CD4-positive, alpha-beta T cell treated with Interleukin-17A for 4 hours (primary cell): Measurements from ENCODE around the gene MCL1.

ENCODE experiments used
- DNase-seq: peaks from one replicate; pipeline ENCODE4 v3.0.0-alpha.2; 2020; ENCODE audit warnings: mixed read lengths

Gene MCL1

GRCh38 chr1:150555198-150555970, 24.0 kb downstream of the MCL1 start:
- no peak for DNase-seq

DNA sequence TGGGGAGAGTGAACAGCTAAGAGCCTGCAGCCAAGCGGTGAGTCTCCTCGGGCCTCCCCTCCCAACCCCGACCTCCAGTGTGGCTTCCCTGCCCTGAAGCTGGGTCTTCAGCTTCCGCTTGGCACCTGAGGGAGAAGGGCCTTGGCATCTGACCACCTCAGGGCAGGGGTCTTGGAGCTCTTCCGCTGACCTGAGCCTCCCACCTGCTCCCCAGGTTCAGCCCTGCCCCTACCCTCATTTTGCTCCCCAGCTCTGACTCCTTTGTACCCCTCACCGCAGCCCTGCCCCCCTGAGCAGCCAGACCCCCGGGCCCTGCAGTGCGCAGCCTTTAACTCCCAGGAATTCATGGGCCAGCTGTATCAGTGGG, 25.3 kb downstream of the MCL1 start:
- no peak for DNase-seq

- no peak for DNase-seq
Measured at GRCh38 chr1:150553392-150554085, 25.9 kb downstream of the MCL1 start.

- DNase-seq: no peak
Measured at GRCh38 chr1:150552911-150553289, 26.5 kb downstream of the MCL1 start.

- DNase-seq: no peak
Measured at GRCh38 chr1:150552128-150552910, 27.1 kb downstream of the MCL1 start.

GRCh38 chr1:150551784-150552127, 27.7 kb downstream of the MCL1 start:
- DNase-seq: no peak

- peak; percentile 33 for DNase-seq
Measured at GRCh38 chr1:150551051-150551783, 28.2 kb downstream of the MCL1 start.

- DNase-seq: no peak
Measured at GRCh38 chr1:150550222-150551050, 29.0 kb downstream of the MCL1 start.

DNA sequence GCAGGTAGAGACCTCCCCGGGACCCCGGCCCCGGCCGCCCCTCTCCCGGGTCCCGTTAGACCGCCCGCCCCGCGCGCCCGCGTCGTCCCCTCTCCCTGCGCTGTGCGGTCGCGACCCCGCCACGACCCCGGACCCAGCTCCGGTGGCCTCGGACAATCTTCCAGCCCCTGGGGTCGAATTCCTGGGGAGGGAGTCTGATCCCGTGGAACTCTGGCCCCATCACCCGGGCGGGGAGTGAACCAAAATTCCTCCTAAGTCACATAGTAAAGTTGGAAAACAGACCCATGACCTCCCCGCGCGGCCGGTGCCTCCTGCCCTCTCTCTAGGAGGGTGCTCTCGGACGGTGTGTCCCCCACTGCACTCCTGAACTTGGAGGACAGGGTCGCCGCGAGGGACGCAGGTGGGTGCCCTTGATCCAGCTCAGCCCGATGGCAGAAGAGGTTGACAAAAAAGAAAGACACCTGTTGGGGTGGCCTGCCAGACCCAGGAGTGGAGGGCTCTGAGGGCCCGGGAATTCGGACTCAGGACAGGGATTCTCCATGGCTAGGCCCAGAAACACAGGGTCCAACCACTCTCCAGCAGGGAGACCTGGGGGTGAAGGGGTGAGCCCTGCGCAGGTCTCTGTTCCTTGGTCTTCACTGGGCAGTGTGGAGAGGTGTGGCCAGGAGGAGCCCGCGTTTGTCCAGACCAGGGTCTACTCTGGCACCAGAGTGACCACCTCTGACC, 29.8 kb downstream of the MCL1 start:
- DNase-seq: no peak

- peak; percentile 44 for DNase-seq
Measured at GRCh38 chr1:150548632-150549495, 30.5 kb downstream of the MCL1 start, which contains the start of gene ADAMTSL4. TSS of gene ADAMTSL4 (plus strand) at chr1:150549408. CDS start at chr1:150552289, 2,881 bp downstream.

- DNase-seq: no peak
Measured at GRCh38 chr1:150548324-150548631, 31.1 kb downstream of the MCL1 start.

DNA sequence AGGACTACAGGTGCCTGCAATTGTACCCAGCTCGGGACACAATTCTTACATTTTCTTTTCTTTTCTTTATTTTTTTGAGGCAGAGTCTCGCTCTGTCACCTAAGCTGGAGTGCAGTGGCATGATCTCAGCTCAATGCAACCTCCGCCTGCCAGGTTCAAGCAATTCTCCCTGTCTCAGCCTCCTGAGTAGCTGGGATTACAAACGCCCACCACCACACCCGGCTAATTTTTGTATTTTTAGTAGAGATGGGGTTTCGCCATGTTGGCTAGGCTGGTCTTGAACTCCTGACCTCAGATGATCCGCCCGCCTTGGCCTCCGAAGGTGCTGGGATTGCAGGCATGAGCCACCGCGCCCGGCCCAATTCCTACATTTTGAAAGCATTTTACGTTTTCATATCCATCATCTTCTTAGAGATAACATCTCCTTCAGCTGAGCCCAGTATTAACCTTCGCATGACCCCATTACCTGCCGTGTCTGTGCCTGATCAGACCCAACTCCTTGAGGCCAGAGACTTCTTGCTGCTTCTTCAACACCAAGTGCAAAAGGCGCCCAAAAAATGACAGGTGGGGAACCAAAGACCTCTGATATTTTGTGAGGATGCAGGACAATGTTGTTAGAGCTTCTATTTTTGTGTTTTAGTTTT, 33.0 kb downstream of the MCL1 start:
- DNase-seq: no peak

DNA sequence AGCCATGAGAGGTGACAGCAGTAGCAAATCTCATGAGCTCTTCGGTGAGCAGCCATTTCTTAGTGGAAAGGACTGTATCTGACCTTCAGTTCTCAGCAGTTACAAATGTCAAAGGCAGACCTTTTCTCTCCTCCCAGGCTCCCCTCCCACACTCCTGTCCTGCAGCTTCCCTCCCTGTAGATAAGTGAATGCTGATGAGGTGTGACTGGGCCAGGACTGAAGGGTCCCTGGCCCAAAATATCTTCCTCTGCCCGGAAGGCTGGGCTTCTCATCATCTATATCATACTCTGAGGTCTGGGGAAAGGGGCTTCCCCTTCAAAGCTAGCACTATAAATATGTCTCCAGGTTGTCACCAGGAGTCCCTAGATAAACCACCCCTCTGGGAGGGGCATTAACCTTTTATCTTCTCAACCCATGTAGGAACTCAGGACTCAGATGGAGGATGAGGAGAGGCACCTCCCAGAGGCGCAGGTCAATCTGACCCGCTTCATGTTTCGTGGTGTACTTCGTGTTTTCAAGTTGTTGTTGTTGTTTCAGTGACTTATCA, 33.9 kb downstream of the MCL1 start:
- DNase-seq: no peak

- no peak for DNase-seq
Measured at GRCh38 chr1:150544204-150544603, 35.2 kb downstream of the MCL1 start.

GRCh38 chr1:150543500-150544143, 35.8 kb downstream of the MCL1 start:
- no peak for DNase-seq

DNA sequence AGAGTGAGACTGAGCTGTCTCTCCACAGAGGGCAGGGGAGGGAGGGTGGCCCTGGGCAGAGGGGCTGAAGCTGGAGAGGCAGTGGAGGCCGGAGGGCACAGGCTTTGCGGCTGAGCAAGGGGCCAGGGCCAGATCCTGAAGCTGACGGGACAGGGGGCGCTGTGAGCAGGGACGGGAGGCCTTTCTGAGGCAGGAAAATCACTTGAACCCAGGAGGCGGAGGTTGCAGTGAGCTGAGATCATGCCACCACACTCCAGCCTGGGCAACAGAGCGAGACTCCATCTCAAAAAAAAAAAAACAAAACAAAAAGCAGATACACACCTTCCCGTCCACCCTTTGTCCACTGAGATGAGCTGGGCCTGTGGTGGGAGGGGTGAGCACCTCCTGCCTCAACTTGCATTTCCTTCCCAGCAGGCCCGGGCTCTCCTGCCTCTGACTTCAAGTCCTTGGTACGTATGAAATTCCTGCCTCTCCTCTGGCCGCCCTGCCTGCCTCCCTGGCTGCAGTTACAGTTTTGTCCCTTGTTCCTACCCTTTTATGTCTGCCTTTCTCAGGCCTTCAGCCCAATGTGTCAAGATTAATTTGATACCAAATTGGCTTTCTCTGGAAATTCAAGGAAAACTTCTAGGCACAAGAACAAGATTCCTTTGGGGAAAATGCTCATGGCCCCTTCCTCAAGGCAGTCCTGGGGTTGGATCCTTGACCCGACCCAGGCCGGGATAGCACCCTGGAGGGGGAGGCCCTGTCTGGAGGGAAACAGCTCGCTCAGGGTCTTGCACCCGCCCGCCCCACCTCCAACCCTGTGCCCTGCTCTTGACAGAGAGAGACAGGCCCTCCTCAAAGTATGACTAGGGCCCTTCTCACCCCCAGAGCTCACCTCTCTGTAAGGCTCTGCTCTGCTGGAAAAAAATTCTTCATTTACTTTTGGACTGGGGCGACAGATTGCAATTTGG, 41.4 kb downstream of the MCL1 start:
- DNase-seq: no peak

DNA sequence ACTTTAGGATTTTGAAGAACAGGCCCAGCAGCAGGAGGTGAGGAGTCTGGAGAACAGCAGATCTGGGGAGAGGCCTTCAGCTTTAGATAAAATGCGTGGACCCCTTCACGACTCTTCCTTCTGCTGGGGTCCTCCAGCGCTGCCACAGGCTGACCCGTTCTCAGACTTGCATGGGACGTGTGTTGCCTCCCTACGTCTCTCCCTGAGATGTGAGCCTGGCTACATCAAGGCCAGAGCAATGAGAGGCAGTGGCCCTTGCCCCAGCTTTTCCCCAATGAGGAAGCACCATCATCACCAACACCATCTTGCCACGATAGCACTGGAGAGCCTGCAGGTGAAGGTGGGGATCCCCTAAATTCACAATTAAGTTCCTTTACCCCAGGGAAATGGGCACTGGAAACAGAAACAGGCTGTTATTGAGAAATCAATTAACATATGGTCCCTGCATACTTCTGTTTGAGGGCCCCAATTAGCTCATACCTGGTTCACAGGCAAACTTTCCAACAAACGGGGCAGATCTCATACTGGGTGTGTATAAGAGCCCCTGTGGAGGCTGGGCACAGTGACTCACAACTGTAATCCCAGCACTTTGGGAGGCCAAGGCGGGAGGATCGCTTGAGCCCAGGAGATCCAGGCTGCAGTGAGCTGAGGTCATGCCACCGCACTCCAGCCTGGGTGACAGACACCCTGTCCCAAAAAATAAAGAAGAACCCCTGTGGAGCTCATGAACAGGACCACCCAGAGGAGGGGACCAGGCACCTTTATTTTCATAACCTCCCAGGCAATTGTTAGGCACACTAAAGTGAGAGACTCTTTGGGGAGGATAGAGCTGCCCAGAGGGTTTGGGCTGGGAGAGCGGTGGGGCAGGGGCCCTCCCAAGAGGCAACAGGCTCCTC, 42.3 kb downstream of the MCL1 start:
- no peak for DNase-seq
